ENCODE results near the gene PCDHGA2. TPM values are rescaled to one million over a fixed set of nuclear protein-coding genes. Genes with fewer than 3 reads are reported as not detected.
"Not testable (repeated sequence)": the region's sequence is repeated elsewhere in the genome, so short reads cannot be mapped to it uniquely, and the experiment has no call there.

Gene PCDHGA2
- total RNA-seq, 2 donors from 2014 or later, result 8.5 to 13.8 TPM

DNA sequence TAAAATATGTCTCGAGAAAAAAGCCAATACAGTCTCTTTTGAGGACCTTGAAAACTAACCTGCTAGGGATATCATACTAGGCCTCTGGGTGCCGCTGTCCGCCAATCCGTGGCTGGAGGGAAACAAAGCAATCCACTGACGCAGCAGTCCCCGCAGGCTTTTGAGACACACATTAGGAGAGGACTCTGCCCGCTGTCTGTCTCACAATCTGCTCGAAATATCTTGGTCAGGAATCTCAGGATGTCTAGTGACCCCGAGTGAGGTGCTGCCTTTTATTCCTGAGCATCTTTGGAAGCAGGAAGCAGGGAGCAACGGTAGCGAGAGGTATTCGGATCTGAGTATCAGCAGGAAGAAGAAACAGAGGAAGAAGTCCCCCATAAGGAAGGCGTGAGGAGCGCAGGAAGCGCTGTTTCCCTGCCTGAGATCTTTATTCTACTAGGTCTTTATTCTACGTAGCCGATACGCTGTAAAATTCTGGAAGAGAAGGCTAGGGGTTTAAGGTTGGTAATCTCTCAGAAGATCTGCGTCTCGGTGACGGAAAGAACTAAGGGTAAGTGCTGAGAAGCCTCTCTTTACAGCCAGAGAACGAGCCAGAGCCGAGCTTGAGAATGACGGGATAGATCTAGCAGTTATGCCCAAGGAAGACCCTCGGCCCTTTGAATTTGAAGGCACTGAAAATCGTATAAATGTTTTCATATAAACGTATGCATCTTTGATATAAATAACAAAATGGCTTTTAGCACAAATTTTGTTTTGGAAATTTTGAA is 12.3 kb upstream of the PCDHGA2 start:
- ATAC-seq (ENCODE audit: insufficient number of reproducible peaks, low FRiP score, low read depth), result no peak
- Histone ChIP-seq H3K27ac (peak overlapping the region in 1 of 2 donors; percentile 15), H3K27me3 (replicated peaks; ENCODE audit: insufficient read depth) (no peaks in the 10 kb centered on the region), H3K36me3 (no peaks in the 10 kb centered on the region), H3K4me1 (ENCODE audit: control insufficient read depth in 1 of 2, low read depth in 2 of 2) (peaks cover 0 to 3% of the 10 kb centered on the region in 2 donors), H3K9me3 (peaks cover 28% of the 10 kb centered on the region), H3K4me3 (peak overlapping the region; percentile 68)
- DNase-seq (ENCODE audit: low spot score), result no peak
- TF ChIP-seq, protein P1, sequence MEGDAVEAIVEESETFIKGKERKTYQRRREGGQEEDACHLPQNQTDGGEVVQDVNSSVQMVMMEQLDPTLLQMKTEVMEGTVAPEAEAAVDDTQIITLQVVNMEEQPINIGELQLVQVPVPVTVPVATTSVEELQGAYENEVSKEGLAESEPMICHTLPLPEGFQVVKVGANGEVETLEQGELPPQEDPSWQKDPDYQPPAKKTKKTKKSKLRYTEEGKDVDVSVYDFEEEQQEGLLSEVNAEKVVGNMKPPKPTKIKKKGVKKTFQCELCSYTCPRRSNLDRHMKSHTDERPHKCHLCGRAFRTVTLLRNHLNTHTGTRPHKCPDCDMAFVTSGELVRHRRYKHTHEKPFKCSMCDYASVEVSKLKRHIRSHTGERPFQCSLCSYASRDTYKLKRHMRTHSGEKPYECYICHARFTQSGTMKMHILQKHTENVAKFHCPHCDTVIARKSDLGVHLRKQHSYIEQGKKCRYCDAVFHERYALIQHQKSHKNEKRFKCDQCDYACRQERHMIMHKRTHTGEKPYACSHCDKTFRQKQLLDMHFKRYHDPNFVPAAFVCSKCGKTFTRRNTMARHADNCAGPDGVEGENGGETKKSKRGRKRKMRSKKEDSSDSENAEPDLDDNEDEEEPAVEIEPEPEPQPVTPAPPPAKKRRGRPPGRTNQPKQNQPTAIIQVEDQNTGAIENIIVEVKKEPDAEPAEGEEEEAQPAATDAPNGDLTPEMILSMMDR (IDR thresholded peaks at IDR 0.05), result peak; percentile 33

DNA sequence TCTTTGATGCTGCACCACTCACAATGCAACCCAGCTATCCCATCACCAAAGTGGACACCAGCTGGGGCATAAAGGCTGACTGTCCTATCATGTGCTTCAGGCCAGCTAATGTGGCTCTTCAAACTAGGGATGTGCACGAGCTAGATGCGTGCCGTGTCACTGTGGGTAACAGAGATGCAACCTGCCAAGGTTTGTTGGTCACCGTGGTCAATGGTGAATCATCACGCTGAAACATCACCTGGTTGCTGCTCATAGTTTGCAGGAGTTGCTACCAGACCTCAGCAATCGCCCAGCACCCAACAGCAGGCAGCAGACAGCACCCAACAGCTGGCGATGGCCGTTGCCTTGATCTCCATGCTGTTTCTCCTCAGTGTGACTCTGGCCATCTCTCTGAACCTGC is 10.3 kb upstream of the PCDHGA2 start:
- TF ChIP-seq, protein P1 (IDR thresholded peaks at IDR 0.05), result no peak
- Histone ChIP-seq H3K4me3 (no peak overlapping the region), H3K27me3 (replicated peaks; ENCODE audit: insufficient read depth) (no peaks in the 10 kb centered on the region), H3K9me3 (peaks cover 45% of the 10 kb centered on the region), H3K4me1 (ENCODE audit: control insufficient read depth in 1 of 2, low read depth in 2 of 2) (no peaks in the 10 kb centered on the region), H3K27ac (no peak overlapping the region), H3K36me3 (no peaks in the 10 kb centered on the region)
- no peak for DNase-seq (ENCODE audit: low spot score)
- no peak for ATAC-seq (ENCODE audit: insufficient number of reproducible peaks, low FRiP score, low read depth)

DNA sequence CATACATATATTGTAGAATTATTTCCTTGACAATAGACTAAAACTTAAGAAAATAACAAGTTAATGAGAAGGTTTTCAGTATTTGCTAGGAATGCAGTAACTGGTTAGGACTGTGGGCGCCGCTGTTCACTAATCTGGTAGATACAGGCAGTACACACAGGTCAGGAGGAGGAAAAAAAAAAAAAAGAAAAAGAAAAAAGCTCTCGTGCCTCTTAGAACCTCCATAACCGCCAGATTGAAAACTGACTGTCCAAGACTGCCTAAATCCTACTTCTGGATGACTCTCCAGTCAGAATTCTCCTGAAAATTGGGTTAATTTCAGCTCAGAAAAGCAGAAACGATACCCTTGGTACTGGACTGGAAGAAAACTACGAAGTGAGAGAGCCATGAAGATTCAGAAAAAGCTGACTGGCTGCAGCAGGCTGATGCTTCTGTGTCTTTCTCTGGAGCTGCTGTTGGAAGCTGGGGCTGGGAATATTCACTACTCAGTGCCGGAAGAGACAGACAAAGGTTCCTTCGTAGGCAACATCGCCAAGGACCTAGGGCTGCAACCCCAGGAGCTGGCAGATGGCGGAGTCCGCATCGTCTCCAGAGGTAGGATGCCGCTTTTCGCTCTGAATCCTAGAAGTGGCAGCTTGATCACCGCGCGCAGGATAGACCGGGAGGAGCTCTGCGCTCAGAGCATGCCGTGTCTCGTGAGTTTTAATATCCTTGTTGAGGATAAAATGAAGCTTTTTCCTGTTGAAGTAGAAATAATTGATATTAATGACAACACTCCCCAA is 8.1 kb upstream of the PCDHGA2 start, which contains the start of gene PCDHGA1:
Gene PCDHGA1 (plus strand): TSS at position 216 of the 782 bp plus-strand sequence.
- H3K4me1 ChIP-seq (ENCODE audit: control insufficient read depth in 1 of 2, low read depth in 2 of 2), result no peaks in the 10 kb centered on the region
- H3K27me3 ChIP-seq (replicated peaks; ENCODE audit: insufficient read depth), result no peaks in the 10 kb centered on the region
- H3K4me3 ChIP-seq, result peak within 1 kb of the TSS; percentile 14
- no peaks in the 10 kb centered on the region for H3K36me3 ChIP-seq
- ATAC-seq (ENCODE audit: insufficient number of reproducible peaks, low FRiP score, low read depth), result no peak
- no peak for DNase-seq (ENCODE audit: low spot score)
- H3K9me3 ChIP-seq, result peaks cover 65% of the 10 kb centered on the region
- no peak within 1 kb of the TSS for H3K27ac ChIP-seq
- TF ChIP-seq, protein P1 (IDR thresholded peaks at IDR 0.05), result no peak

DNA sequence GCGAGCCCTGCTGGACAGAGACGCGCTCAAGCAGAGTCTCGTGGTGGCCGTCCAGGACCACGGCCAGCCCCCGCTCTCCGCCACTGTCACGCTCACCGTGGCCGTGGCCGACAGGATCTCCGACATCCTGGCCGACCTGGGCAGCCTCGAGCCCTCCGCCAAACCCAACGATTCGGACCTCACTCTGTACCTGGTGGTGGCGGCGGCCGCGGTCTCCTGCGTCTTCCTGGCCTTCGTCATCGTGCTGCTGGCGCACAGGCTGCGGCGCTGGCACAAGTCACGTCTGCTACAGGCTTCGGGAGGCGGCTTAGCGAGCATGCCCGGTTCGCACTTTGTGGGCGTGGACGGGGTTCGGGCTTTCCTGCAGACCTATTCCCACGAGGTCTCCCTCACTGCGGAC is 6.0 kb upstream of the PCDHGA2 start:
- peaks cover 82% of the 10 kb centered on the region for H3K9me3 ChIP-seq
- H3K36me3 ChIP-seq; H3K27ac ChIP-seq; H3K27me3 ChIP-seq (replicated peaks; ENCODE audit: insufficient read depth); ATAC-seq (ENCODE audit: insufficient number of reproducible peaks, low FRiP score, low read depth); H3K4me3 ChIP-seq; H3K4me1 ChIP-seq (ENCODE audit: control insufficient read depth in 1 of 2, low read depth in 2 of 2); DNase-seq (ENCODE audit: low spot score): not testable (repeated sequence)

DNA sequence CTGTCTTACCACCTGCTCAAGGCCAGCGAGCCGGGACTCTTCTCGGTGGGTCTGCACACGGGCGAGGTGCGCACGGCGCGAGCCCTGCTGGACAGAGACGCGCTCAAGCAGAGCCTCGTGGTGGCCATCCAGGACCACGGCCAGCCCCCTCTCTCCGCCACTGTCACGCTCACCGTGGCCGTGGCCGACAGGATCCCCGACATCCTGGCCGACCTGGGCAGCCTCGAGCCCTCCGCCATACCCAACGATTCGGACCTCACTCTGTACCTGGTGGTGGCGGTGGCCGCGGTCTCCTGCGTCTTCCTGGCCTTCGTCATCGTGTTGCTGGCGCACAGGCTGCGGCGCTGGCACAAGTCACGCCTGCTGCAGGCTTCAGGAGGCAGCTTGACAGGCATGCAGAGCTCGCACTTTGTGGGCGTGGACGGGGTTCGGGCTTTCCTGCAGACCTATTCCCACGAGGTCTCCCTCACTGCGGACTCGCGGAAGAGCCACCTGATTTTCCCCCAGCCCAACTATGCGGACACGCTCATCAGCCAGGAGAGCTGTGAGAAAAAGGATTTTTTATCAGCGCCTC is 2.3 kb downstream of the PCDHGA2 start:
- not testable (repeated sequence) for H3K27me3 ChIP-seq (replicated peaks; ENCODE audit: insufficient read depth); ATAC-seq (ENCODE audit: insufficient number of reproducible peaks, low FRiP score, low read depth); H3K27ac ChIP-seq; DNase-seq (ENCODE audit: low spot score); H3K4me1 ChIP-seq (ENCODE audit: control insufficient read depth in 1 of 2, low read depth in 2 of 2); H3K36me3 ChIP-seq; H3K4me3 ChIP-seq
- peaks cover 92% of the 10 kb centered on the region for H3K9me3 ChIP-seq

DNA sequence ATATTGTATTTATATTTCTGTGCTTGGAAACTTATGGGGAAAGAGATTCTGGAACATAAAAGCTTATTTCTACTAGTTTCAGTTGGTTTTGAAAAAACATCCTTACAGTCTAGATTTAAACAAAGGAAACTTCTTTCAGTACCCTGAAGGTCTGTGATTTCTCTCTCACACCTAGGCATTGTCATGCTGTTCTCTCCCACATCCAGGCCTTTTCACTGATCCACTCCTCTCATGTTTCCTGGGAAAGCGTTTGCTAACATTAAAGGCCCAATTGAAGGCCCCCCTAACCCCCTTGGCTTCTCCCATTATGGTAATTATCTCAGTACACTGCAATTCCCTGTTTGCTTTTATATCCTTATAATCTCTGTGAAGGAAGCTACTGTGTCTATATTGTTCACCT is 4.2 kb downstream of the PCDHGA2 start:
- Histone ChIP-seq H3K9me3 (peaks cover 89% of the 10 kb centered on the region), H3K36me3 (peaks cover 3% of the 10 kb centered on the region), H3K4me1 (ENCODE audit: control insufficient read depth in 1 of 2, low read depth in 2 of 2) (no peaks in the 10 kb centered on the region), H3K27me3 (replicated peaks; ENCODE audit: insufficient read depth) (no peaks in the 10 kb centered on the region), H3K4me3 (no peak overlapping the region), H3K27ac (no peak overlapping the region)
- TF ChIP-seq, protein P1 (IDR thresholded peaks at IDR 0.05), result no peak
- no peak for ATAC-seq (ENCODE audit: insufficient number of reproducible peaks, low FRiP score, low read depth)
- DNase-seq (ENCODE audit: low spot score), result no peak
